HCT116 (cell line): ENCODE results near the gene YPEL3. TPM values are rescaled to one million over a fixed set of nuclear protein-coding genes. Genes with fewer than 3 reads are reported as not detected.

Source experiments
- ATAC-seq: fragments of 200-7000 bp; cut with Tn5 transposase; 2 replicates; pipeline ENCODE4 v1.9.1; 2020; ENCODE audit warnings: mild to moderate bottlenecking, moderate library complexity
- BruUV-seq: library from RNA; stranded (reverse); fragments of 400-500 nt; replicated peaks from 2 replicates; lab custom pipeline; 2021; lab: Mats Ljungman, UMichigan
- CTCF ChIA-PET: fragments of 300-600 bp; sonication (Branson Sonifier 250); formaldehyde crosslinking; loops from one replicate; lab custom pipeline; 2021; ENCODE audit warnings: antibody characterized with exemption; lab: Charles Lee
- POLR2A ChIA-PET: fragments of 300-600, 350-600 bp; sonication (Branson Sonifier 250); formaldehyde crosslinking; loops from one replicate; lab custom pipeline; 2021; ENCODE audit warnings: antibody characterized with exemption; lab: Charles Lee
- RAD21 ChIA-PET, 2 experiments: fragments of 300-600 bp; sonication (Branson Sonifier 250); formaldehyde crosslinking; loops; one replicate each; lab custom pipeline; 2023; ENCODE audit warnings: low total read pairs in 2 of 2; ENCODE audit not compliant: uncharacterized antibody in 2 of 2, unreplicated experiment in 2 of 2, low non-redundant PET in 1 of 2; lab: Charles Lee
- DNase-seq: peaks from one replicate; pipeline ENCODE4 v3.0.0-alpha.2; 2010; ENCODE audit warnings: low read depth, low spot score
- H2AFZ ChIP-seq: fragments of 200-600 bp; shearing (Covaris generic), sonication (generic); 2 replicates; pipeline ENCODE4 v1.6.1; 2017; ENCODE audit warnings: low read depth, mixed run types, mixed read lengths, antibody characterized with exemption, low read length; ENCODE audit not compliant: poor library complexity, severe bottlenecking
- H3K27ac ChIP-seq: 2 replicates; pipeline ENCODE4 v1.5.1; 2012; ENCODE audit warnings: low read depth, low read length
- H3K27me3 ChIP-seq: fragments of 200-600 bp; sonication (generic); 2 replicates; pipeline ENCODE4 v1.6.1; 2016; ENCODE audit warnings: mixed run types, low read length, mixed read lengths; ENCODE audit not compliant: insufficient read depth
- H3K36me3 ChIP-seq, 2 experiments: fragments of 200-500 bp in 1 of 2; fragments of 200-600 bp in 1 of 2; sonication (Bioruptor generic) in 1 of 2; sonication (generic) in 1 of 2; 2 replicates each; pipeline versions ENCODE4 v1.5.1 to v1.6.1; 2014 to 2016; ENCODE audit warnings: low read length in 2 of 2, inconsistent platforms in 1 of 2, mixed read lengths in 1 of 2, mixed run types in 1 of 2; ENCODE audit not compliant: insufficient read depth in 2 of 2, control insufficient read depth in 1 of 2
- H3K4me1 ChIP-seq, 2 experiments: fragments of 200-600 bp in 1 of 2; sonication (generic) in 1 of 2; 2 replicates each; pipeline versions ENCODE4 v1.5.1 to v1.6.1; 2012 to 2017; ENCODE audit warnings: low read length in 2 of 2, inconsistent platforms in 1 of 2, mild to moderate bottlenecking in 1 of 2, mixed read lengths in 1 of 2, mixed run types in 1 of 2, moderate library complexity in 1 of 2; ENCODE audit not compliant: insufficient read depth in 2 of 2, control insufficient read depth in 1 of 2
- H3K4me2 ChIP-seq: fragments of 200-600 bp; sonication (generic); 2 replicates; pipeline ENCODE4 v1.6.1; 2017; ENCODE audit warnings: mixed run types, low read length, mixed read lengths
- H3K4me3 ChIP-seq, 2 experiments: fragments of 200-600 bp in 1 of 2; sonication (generic) in 1 of 2; replicated peaks in 1 of 2; 2 replicates each; pipeline ENCODE4 v1.5.1; 2011 to 2016; ENCODE audit warnings: low read length in 2 of 2, control low read depth in 1 of 2, low read depth in 1 of 2, mild to moderate bottlenecking in 1 of 2, mixed read lengths in 1 of 2, mixed run types in 1 of 2
- H3K79me2 ChIP-seq: fragments of 200-600 bp; sonication (generic); 2 replicates; pipeline ENCODE4 v1.6.1; 2017; ENCODE audit warnings: mild to moderate bottlenecking, mixed run types, low read length, moderate library complexity, mixed read lengths; ENCODE audit not compliant: insufficient read depth
- H3K9ac ChIP-seq: fragments of 200-600 bp; sonication (generic); 2 replicates; pipeline ENCODE4 v1.6.1; 2016; ENCODE audit warnings: low read length, mixed read lengths
- H3K9me2 ChIP-seq: fragments of 200-600 bp; sonication (generic), shearing (Covaris generic); 2 replicates; pipeline ENCODE4 v1.6.1; 2017; ENCODE audit warnings: mixed run types, mild to moderate bottlenecking, moderate library complexity; ENCODE audit not compliant: insufficient read depth
- H3K9me3 ChIP-seq, 2 experiments: fragments of 200-500 bp in 1 of 2; fragments of 200-600 bp in 1 of 2; sonication (Bioruptor generic) in 1 of 2; sonication (generic) in 1 of 2; 2 replicates each; pipeline ENCODE4 v1.6.1; 2014 to 2017; ENCODE audit warnings: low read length in 2 of 2, mixed read lengths in 2 of 2, inconsistent platforms in 1 of 2, low read depth in 1 of 2, mild to moderate bottlenecking in 1 of 2, mixed run types in 1 of 2, moderate library complexity in 1 of 2; ENCODE audit not compliant: control insufficient read depth in 1 of 2, insufficient read depth in 1 of 2
- H4K20me1 ChIP-seq: fragments of 200-600 bp; sonication (generic), shearing (Covaris generic); 2 replicates; pipeline ENCODE4 v1.6.1; 2017; ENCODE audit warnings: mixed run types, mild to moderate bottlenecking, moderate library complexity; ENCODE audit not compliant: insufficient read depth
- CBX3 ChIP-seq: IDR thresholded peaks from 2 replicates; pipeline ENCODE4 v1.6.1; 2012; ENCODE audit warnings: low read depth
- EGR1 ChIP-seq: IDR thresholded peaks from 2 replicates; pipeline ENCODE4 v1.6.1; 2012; ENCODE audit warnings: low read depth
- EZH2 ChIP-seq: fragments of 200-600 bp; sonication (generic); IDR thresholded peaks from 2 replicates; pipeline ENCODE4 v1.6.1; 2017; ENCODE audit warnings: antibody characterized with exemption, mixed run types
- FOSL1 ChIP-seq: IDR thresholded peaks from 2 replicates; pipeline ENCODE4 v1.6.1; 2012; ENCODE audit warnings: low read depth
- SRF ChIP-seq: IDR thresholded peaks from 2 replicates; pipeline ENCODE4 v1.6.1; 2012; ENCODE audit warnings: low read depth
- YY1 ChIP-seq: IDR thresholded peaks from 2 replicates; pipeline ENCODE4 v1.6.1; 2011; ENCODE audit warnings: low read length, low read depth, moderate library complexity, mild to moderate bottlenecking; ENCODE audit not compliant: insufficient replicate concordance; ENCODE audit errors: extremely low read depth
- ZFX ChIP-seq: fragments of 450-650 bp; IDR thresholded peaks from 2 replicates; pipeline ENCODE4 v1.6.1; 2017
- ZNF274 ChIP-seq: fragments of 200-500 bp; sonication (Bioruptor generic); IDR thresholded peaks from 2 replicates; pipeline ENCODE4 v1.6.1; 2014; ENCODE audit warnings: mild to moderate bottlenecking, low read depth, low read length, inconsistent platforms
- intact Hi-C: fragments of 100-400 bp; cut with micrococcal nuclease; formaldehyde crosslinking; loops from 2 replicates; pipeline ENCODE4 v1.10.0; 2022
- total RNA-seq: library from RNA; stranded (reverse); gene quantifications from one replicate; pipeline ENCODE4 v1.2.1, GENCODE V29; 2021; ENCODE audit not compliant: unreplicated experiment
- TF ChIP-seq, protein P1 (sequence below), 3 experiments: fragments of 200-600 bp in 1 of 3; sonication (generic) in 1 of 3; IDR thresholded peaks in 2 of 3; conservative IDR thresholded peaks in 1 of 3; 2 replicates each; pipeline ENCODE4 v1.5.1; 2012 to 2017; ENCODE audit warnings: low read depth in 2 of 3, low read length in 2 of 3, antibody characterized with exemption in 1 of 3, borderline replicate concordance in 1 of 3, control low read depth in 1 of 3, mild to moderate bottlenecking in 1 of 3, mixed read lengths in 1 of 3, mixed run types in 1 of 3, moderate library complexity in 1 of 3; ENCODE audit not compliant: insufficient read depth in 1 of 3
- TF ChIP-seq, protein P2 (sequence below): IDR thresholded peaks from 2 replicates; pipeline ENCODE4 v1.6.1; 2012; ENCODE audit warnings: low read depth
- TF ChIP-seq, protein P3 (sequence below): IDR thresholded peaks from 2 replicates; pipeline ENCODE4 v1.6.1; 2012

Gene YPEL3
- total RNA-seq, 1 experiment from 2014 or later: 10.9 TPM

DNA sequence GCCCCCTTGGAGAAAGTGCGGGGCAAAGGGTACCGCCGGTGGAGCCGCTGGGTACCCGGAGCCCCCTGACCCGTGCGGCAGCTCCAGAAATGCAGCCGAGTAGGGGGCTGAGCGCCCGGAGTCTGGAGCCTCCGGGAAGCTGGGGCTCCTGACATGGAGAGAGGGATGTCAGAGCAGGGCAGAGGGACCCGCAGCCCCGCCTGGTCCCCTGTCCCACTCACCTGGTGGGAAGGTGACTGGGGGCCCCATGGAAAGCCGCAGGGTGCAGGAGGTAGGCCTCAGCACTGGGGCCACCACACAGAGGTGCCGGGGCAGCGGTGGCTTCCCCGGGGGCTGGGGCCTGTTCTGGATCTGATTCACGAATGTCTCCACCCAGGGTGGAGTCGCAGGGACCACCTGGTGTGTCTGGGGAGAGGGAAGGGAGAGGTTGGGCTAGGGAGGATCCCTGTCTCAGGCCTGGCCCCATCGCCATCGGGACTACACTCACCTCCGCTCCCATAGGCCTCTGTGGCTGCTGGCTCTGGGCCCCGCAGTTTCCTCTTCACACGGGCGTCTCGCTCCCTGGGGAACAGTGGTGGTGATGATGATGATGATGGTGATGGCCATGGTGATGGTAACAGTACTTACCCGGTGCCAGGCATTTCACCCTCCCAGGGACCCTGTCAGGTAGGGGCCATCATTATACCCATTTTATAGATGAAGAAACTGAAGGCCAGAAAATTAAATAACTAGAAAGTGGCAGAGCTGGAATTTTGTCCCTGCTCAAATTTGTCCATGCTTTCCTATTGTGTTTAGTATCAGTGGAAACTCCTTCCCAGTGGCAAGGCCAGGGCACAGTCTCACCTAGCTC, 9.5 kb downstream of the YPEL3 start:
- DNase-seq (no peak), ATAC-seq (no peak)
- BruUV-seq: no TSS peak
- H3K27ac ChIP-seq: no peak overlapping the region
- no peaks in the 10 kb centered on the region for H3K9me2 ChIP-seq
- H3K36me3 ChIP-seq: peaks cover 19 to 33% of the 10 kb centered on the region in 2 experiments; a peak in 3 of 4 replicates
- RAD21 ChIA-PET: no interaction called here
- H3K9me3 ChIP-seq: no peaks in the 10 kb centered on the region
- H4K20me1 ChIP-seq: no peaks in the 10 kb centered on the region
- H3K79me2 ChIP-seq: no peaks in the 10 kb centered on the region; the same call in 1 of the 2 replicates
- no peaks in the 10 kb centered on the region for H3K27me3 ChIP-seq
- H3K4me3 ChIP-seq: no peak overlapping the region
- POLR2A ChIA-PET: no interaction called here
- H3K9ac ChIP-seq: no peak overlapping the region
- CTCF ChIA-PET: interaction anchor here (1.2 to 1.3 kb wide), 2 partner anchors 33 to 386 kb away, joined by 3 read pairs; a partner anchor contains a TSS
- H3K4me1 ChIP-seq: peaks cover 9 to 31% of the 10 kb centered on the region in 2 experiments
- no peak overlapping the region for H2AFZ ChIP-seq
- no peak for TF ChIP-seq SRF
- no peak for TF ChIP-seq FOSL1
- intact Hi-C loops: no loop called here
- no peak overlapping the region for H3K4me2 ChIP-seq

DNA sequence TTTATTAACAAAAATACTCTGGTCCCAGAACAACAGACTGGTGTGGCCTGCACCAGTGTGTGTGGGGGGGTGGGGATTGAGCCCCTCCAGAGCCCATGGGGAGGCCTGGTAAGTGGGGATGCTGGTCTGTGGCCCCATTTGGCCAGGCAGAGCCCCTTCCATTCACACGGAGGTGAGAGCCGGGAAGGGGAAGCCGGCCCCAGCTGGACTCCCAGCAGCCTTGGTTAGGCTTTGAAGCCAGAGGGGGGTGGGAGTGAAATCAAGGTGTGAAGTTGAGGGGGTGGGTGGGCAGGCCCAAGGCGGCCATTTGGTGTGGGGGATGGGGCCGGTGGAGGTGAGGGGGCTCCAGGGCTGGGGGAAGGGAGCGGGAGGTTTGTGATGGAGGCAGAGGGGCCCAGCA, 10.2 kb downstream of the YPEL3 start:
- DNase-seq: no peak

More for the DNA sequence above, 10.2 kb downstream of the YPEL3 start:
- no peak for ATAC-seq
- BruUV-seq: no TSS peak
- Histone ChIP-seq H3K27ac (no peak overlapping the region), H3K4me1 (peaks cover 9 to 24% of the 10 kb centered on the region in 2 experiments)
- RAD21 ChIA-PET: no interaction called here
- intact Hi-C loops: no loop called here
- TF ChIP-seq EGR1 (no peak), ZNF274 (no peak), FOSL1 (no peak), ZFX (no peak), YY1 (no peak), EZH2 (no peak), CBX3 (no peak)
- TF ChIP-seq, protein P1, sequence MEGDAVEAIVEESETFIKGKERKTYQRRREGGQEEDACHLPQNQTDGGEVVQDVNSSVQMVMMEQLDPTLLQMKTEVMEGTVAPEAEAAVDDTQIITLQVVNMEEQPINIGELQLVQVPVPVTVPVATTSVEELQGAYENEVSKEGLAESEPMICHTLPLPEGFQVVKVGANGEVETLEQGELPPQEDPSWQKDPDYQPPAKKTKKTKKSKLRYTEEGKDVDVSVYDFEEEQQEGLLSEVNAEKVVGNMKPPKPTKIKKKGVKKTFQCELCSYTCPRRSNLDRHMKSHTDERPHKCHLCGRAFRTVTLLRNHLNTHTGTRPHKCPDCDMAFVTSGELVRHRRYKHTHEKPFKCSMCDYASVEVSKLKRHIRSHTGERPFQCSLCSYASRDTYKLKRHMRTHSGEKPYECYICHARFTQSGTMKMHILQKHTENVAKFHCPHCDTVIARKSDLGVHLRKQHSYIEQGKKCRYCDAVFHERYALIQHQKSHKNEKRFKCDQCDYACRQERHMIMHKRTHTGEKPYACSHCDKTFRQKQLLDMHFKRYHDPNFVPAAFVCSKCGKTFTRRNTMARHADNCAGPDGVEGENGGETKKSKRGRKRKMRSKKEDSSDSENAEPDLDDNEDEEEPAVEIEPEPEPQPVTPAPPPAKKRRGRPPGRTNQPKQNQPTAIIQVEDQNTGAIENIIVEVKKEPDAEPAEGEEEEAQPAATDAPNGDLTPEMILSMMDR (IDR thresholded peaks at IDR 0.05 in 2 of 3, conservative IDR thresholded peaks at IDR 0.05 in 1 of 3; ENCODE audit: borderline replicate concordance in 1 of 3, insufficient read depth in 1 of 3, low read depth in 2 of 3, low read length in 2 of 3): no peak
- TF ChIP-seq, protein P2, sequence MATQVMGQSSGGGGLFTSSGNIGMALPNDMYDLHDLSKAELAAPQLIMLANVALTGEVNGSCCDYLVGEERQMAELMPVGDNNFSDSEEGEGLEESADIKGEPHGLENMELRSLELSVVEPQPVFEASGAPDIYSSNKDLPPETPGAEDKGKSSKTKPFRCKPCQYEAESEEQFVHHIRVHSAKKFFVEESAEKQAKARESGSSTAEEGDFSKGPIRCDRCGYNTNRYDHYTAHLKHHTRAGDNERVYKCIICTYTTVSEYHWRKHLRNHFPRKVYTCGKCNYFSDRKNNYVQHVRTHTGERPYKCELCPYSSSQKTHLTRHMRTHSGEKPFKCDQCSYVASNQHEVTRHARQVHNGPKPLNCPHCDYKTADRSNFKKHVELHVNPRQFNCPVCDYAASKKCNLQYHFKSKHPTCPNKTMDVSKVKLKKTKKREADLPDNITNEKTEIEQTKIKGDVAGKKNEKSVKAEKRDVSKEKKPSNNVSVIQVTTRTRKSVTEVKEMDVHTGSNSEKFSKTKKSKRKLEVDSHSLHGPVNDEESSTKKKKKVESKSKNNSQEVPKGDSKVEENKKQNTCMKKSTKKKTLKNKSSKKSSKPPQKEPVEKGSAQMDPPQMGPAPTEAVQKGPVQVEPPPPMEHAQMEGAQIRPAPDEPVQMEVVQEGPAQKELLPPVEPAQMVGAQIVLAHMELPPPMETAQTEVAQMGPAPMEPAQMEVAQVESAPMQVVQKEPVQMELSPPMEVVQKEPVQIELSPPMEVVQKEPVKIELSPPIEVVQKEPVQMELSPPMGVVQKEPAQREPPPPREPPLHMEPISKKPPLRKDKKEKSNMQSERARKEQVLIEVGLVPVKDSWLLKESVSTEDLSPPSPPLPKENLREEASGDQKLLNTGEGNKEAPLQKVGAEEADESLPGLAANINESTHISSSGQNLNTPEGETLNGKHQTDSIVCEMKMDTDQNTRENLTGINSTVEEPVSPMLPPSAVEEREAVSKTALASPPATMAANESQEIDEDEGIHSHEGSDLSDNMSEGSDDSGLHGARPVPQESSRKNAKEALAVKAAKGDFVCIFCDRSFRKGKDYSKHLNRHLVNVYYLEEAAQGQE: no peak
- TF ChIP-seq, protein P3, sequence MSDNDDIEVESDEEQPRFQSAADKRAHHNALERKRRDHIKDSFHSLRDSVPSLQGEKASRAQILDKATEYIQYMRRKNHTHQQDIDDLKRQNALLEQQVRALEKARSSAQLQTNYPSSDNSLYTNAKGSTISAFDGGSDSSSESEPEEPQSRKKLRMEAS: no peak
- TF ChIP-seq, all 23 proteins: peak for 0
- Histone ChIP-seq H3K9ac (no peak overlapping the region), H4K20me1 (no peaks in the 10 kb centered on the region), H3K9me2 (no peaks in the 10 kb centered on the region), H3K4me3 (no peak overlapping the region), H2AFZ (no peak overlapping the region), H3K79me2 (peaks cover 5% of the 10 kb centered on the region; the same call in 1 of the 2 replicates), H3K4me2 (no peak overlapping the region), H3K36me3 (peaks cover 23 to 39% of the 10 kb centered on the region in 2 experiments; a peak in 3 of 4 replicates), H3K9me3 (no peaks in the 10 kb centered on the region), H3K27me3 (no peaks in the 10 kb centered on the region)
- ChIA-PET POLR2A (no interaction called here), CTCF (interaction anchor here (0.6 kb wide), 1 partner anchor 344 kb away, joined by 4 read pairs; the partner anchor contains the start of gene DCTPP1)
